WTC11 (cell line): ENCODE measurements around the gene IL21R. TPM values are rescaled to one million over a fixed set of nuclear protein-coding genes. Genes with fewer than 3 reads are reported as not detected.

Experiments used
- ATAC-seq: fragments of 200-7000 bp; cut with Tn5 transposase; 2 replicates; pipeline ENCODE4 v1.10.0; 2021; ENCODE audit warnings: mild to moderate bottlenecking, moderate library complexity
- CTCF ChIA-PET: fragments of 300-600 bp; sonication (Branson Sonifier 250); formaldehyde crosslinking; loops from one replicate; lab custom pipeline; 2021; ENCODE audit warnings: antibody characterized with exemption; lab: Charles Lee
- POLR2A ChIA-PET: fragments of 350-600 bp; sonication (Branson Sonifier 250); formaldehyde crosslinking; loops from one replicate; lab custom pipeline; 2021; ENCODE audit warnings: antibody characterized with exemption; lab: Charles Lee
- DNase-seq: peaks from one replicate; pipeline ENCODE4 v3.0.0; 2021; ENCODE audit warnings: low spot score
- H3K27ac Mint-ChIP-seq: 2 replicates; pipeline ENCODE4 v1.8.0; 2021; ENCODE audit warnings: mixed read lengths
- H3K27me3 Mint-ChIP-seq: 2 replicates; pipeline ENCODE4 v1.8.0; 2021; ENCODE audit warnings: low read depth, mild to moderate bottlenecking, moderate library complexity, mixed read lengths
- H3K36me3 Mint-ChIP-seq: 2 replicates; pipeline ENCODE4 v1.8.0; 2021; ENCODE audit warnings: mixed read lengths
- H3K4me1 Mint-ChIP-seq: 2 replicates; pipeline ENCODE4 v1.8.0; 2022; ENCODE audit warnings: mixed read lengths
- H3K4me3 Mint-ChIP-seq: 2 replicates; pipeline ENCODE4 v1.8.0; 2021; ENCODE audit warnings: mild to moderate bottlenecking, moderate library complexity, mixed read lengths
- H3K9me3 Mint-ChIP-seq: 2 replicates; pipeline ENCODE4 v1.8.0; 2021; ENCODE audit warnings: mixed read lengths
- AR ChIP-seq: fragments of 250-450 bp; sonication (Bioruptor Pico); IDR thresholded peaks from 2 replicates; pipeline ENCODE4 v1.9.0; 2021; ENCODE audit warnings: mild to moderate bottlenecking
- ATF3 ChIP-seq: sonication (generic); formaldehyde crosslinking; conservative IDR thresholded peaks from 2 replicates; pipeline ENCODE4 v1.8.1; 2022; ENCODE audit warnings: mild to moderate bottlenecking, missing genetic modification reagents
- CDX4 ChIP-seq: fragments of 250-450 bp; sonication (Bioruptor Pico); IDR thresholded peaks from 2 replicates; pipeline ENCODE4 v1.9.0; 2021; ENCODE audit warnings: moderate library complexity, mild to moderate bottlenecking, inconsistent platforms, borderline replicate concordance
- ELF4 ChIP-seq: sonication (generic); formaldehyde crosslinking; IDR thresholded peaks from 2 replicates; pipeline ENCODE4 v1.8.1; 2022; ENCODE audit warnings: low read depth, mild to moderate bottlenecking, moderate library complexity, missing genetic modification reagents
- EMX1 ChIP-seq: fragments of 250-450 bp; sonication (Bioruptor Pico); IDR thresholded peaks from 2 replicates; pipeline ENCODE4 v1.8.0; 2021; ENCODE audit warnings: mild to moderate bottlenecking
- TEAD4 ChIP-seq: sonication (generic); formaldehyde crosslinking; IDR thresholded peaks from 2 replicates; pipeline ENCODE4 v1.8.0; 2022; ENCODE audit warnings: mild to moderate bottlenecking, missing genetic modification reagents
- TP53 ChIP-seq: sonication (generic); formaldehyde crosslinking; IDR thresholded peaks from 2 replicates; pipeline ENCODE4 v1.8.1; 2023; ENCODE audit warnings: mild to moderate bottlenecking, missing genetic modification reagents
- ZBTB43 ChIP-seq: sonication (generic); formaldehyde crosslinking; IDR thresholded peaks from 2 replicates; pipeline ENCODE4 v1.8.1; 2023; ENCODE audit warnings: mild to moderate bottlenecking, missing genetic modification reagents
- ZNF219 ChIP-seq: sonication (generic); formaldehyde crosslinking; IDR thresholded peaks from 2 replicates; pipeline ENCODE4 v1.8.0; 2023; ENCODE audit warnings: missing genetic modification reagents, mild to moderate bottlenecking, borderline replicate concordance
- ZNF263 ChIP-seq: sonication (generic); formaldehyde crosslinking; IDR thresholded peaks from 2 replicates; pipeline ENCODE4 v1.8.1; 2022; ENCODE audit warnings: low read depth, mild to moderate bottlenecking, moderate library complexity, missing genetic modification reagents
- ZNF423 ChIP-seq: fragments of 250-450 bp; sonication (Bioruptor Pico); IDR thresholded peaks from 2 replicates; pipeline ENCODE4 v2.1.2; 2022; ENCODE audit warnings: mild to moderate bottlenecking, moderate library complexity
- total RNA-seq: library from RNA; stranded (reverse); gene quantifications from 3 replicates; pipeline ENCODE4 v1.2.3, GENCODE V29; 2021

Gene IL21R
- total RNA-seq, 1 experiment from 2014 or later, result 0.70 TPM

GRCh38 chr16:27385398-27385797, 16.6 kb upstream of the IL21R start (continued):
- no peak for TF ChIP-seq TEAD4 (CRISPR knock-in tag)

GRCh38 chr16:27386674-27387073, 15.3 kb upstream of the IL21R start:
- H3K4me1 Mint-ChIP-seq, result no peaks in the 10 kb centered on the region
- TF ChIP-seq ZNF263 (CRISPR knock-in tag), result no peak
- no peak for TF ChIP-seq ELF4 (CRISPR knock-in tag)
- TF ChIP-seq CDX4 (CRISPR knock-in tag), result no peak
- no peak for TF ChIP-seq ZBTB43 (CRISPR knock-in tag)
- TF ChIP-seq AR (CRISPR knock-in tag), result no peak
- no peak overlapping the region for H3K27ac Mint-ChIP-seq
- POLR2A ChIA-PET, result no interaction called here
- no peak for ATAC-seq
- no peak for DNase-seq
- CTCF ChIA-PET, result interaction anchor here (1.2 to 1.8 kb wide), 2 partner anchors 11 to 207 kb away, joined by 5 to 6 read pairs; no protein-coding TSS in a partner anchor
- H3K9me3 Mint-ChIP-seq, result peaks cover 11% of the 10 kb centered on the region
- H3K4me3 Mint-ChIP-seq, result no peak overlapping the region
- H3K36me3 Mint-ChIP-seq, result no peaks in the 10 kb centered on the region
- H3K27me3 Mint-ChIP-seq, result peaks cover 9% of the 10 kb centered on the region

GRCh38 chr16:27387724-27388123, 14.2 kb upstream of the IL21R start:
- Mint-ChIP-seq H3K4me1 (no peaks in the 10 kb centered on the region), H3K4me3 (no peak overlapping the region), H3K27me3 (peaks cover 9% of the 10 kb centered on the region), H3K36me3 (no peaks in the 10 kb centered on the region), H3K9me3 (peaks cover 19% of the 10 kb centered on the region), H3K27ac (no peak overlapping the region)
- ATAC-seq (no peak), DNase-seq (no peak)
- no peak for TF ChIP-seq ZNF423 (CRISPR knock-in tag)
- no peak for TF ChIP-seq AR (CRISPR knock-in tag)
- no peak for TF ChIP-seq ZNF263 (CRISPR knock-in tag)
- no peak for TF ChIP-seq TP53
- no peak for TF ChIP-seq ATF3 (CRISPR knock-in tag)
- TF ChIP-seq EMX1 (CRISPR knock-in tag), result no peak
- no peak for TF ChIP-seq ZNF219 (CRISPR knock-in tag)
- POLR2A ChIA-PET, result no interaction called here
- CTCF ChIA-PET, result interaction anchor here (0.8 kb wide), 1 partner anchor 13 kb away, joined by 4 read pairs; no protein-coding TSS in a partner anchor
